OCI-LY7 (cell line): ENCODE results near the gene NMRK2. TPM values are rescaled to one million over a fixed set of nuclear protein-coding genes. Genes with fewer than 3 reads are reported as not detected.
A peak's percentile ranks its signal among the peaks of the same experiment; 100 is the strongest.

Experiments
- BruUV-seq: library from RNA; stranded (reverse); fragments of 400-500 nt; replicated peaks from 2 replicates; lab custom pipeline; 2021; lab: Mats Ljungman, UMichigan
- CTCF ChIA-PET: fragments of 300-600 bp; sonication (Branson Sonifier 250); formaldehyde crosslinking; loops from one replicate; lab custom pipeline; 2022; ENCODE audit warnings: antibody characterized with exemption; ENCODE audit not compliant: unreplicated experiment; lab: Charles Lee
- POLR2A ChIA-PET: fragments of 300-600 bp; sonication (Branson Sonifier 250); formaldehyde crosslinking; loops from one replicate; lab custom pipeline; 2022; ENCODE audit warnings: antibody characterized with exemption; lab: Charles Lee
- DNase-seq: peaks from one replicate; pipeline ENCODE4 v3.0.0-alpha.2; 2015; ENCODE audit warnings: low spot score
- H2AFZ ChIP-seq: fragments of 200-600 bp; sonication (generic), shearing (Covaris generic); 2 replicates; pipeline ENCODE4 v1.6.1; 2014; ENCODE audit warnings: mild to moderate bottlenecking, antibody characterized with exemption, low read length, moderate library complexity
- H3K27ac ChIP-seq: fragments of 200-600 bp; sonication (generic); 2 replicates; pipeline ENCODE4 v1.5.1; 2014; ENCODE audit warnings: mixed run types, low read depth, mild to moderate bottlenecking, moderate library complexity, low read length, inconsistent platforms; ENCODE audit not compliant: poor library complexity, severe bottlenecking
- H3K36me3 ChIP-seq: fragments of 200-600 bp; sonication (generic); 2 replicates; pipeline ENCODE4 v1.6.1; 2014; ENCODE audit warnings: mild to moderate bottlenecking, antibody characterized with exemption, low read length, moderate library complexity, mixed read lengths; ENCODE audit not compliant: insufficient read depth
- H3K4me1 ChIP-seq: fragments of 200-600 bp; sonication (generic); 2 replicates; pipeline ENCODE4 v1.5.1; 2014; ENCODE audit warnings: mild to moderate bottlenecking, low read length; ENCODE audit not compliant: insufficient read depth, poor library complexity, severe bottlenecking
- H3K4me2 ChIP-seq: fragments of 200-600 bp; sonication (generic); 2 replicates; pipeline ENCODE4 v1.6.1; 2014; ENCODE audit warnings: mild to moderate bottlenecking, low read length
- H3K4me3 ChIP-seq: fragments of 200-600 bp; sonication (generic); 2 replicates; pipeline ENCODE4 v1.5.1; 2014; ENCODE audit warnings: mild to moderate bottlenecking, low read depth, low read length; ENCODE audit not compliant: poor library complexity, severe bottlenecking
- H3K79me2 ChIP-seq: fragments of 200-600 bp; sonication (generic); 2 replicates; pipeline ENCODE4 v1.6.1; 2016; ENCODE audit warnings: low read depth, mild to moderate bottlenecking, low read length, moderate library complexity, mixed read lengths; ENCODE audit not compliant: insufficient read depth
- H3K9me2 ChIP-seq: fragments of 200-600 bp; sonication (generic); 2 replicates; pipeline ENCODE4 v1.6.1; 2016; ENCODE audit warnings: mild to moderate bottlenecking, low read length, mixed read lengths; ENCODE audit not compliant: insufficient read depth
- H3K9me3 ChIP-seq: fragments of 200-600 bp; sonication (generic); 2 replicates; pipeline ENCODE4 v1.6.1; 2014; ENCODE audit warnings: mild to moderate bottlenecking, mixed run types, low read length, mixed read lengths
- H4K20me1 ChIP-seq: fragments of 200-600 bp; sonication (generic); 2 replicates; pipeline ENCODE4 v1.6.1; 2014; ENCODE audit warnings: mild to moderate bottlenecking, antibody characterized with exemption, low read length, moderate library complexity, mixed read lengths; ENCODE audit not compliant: insufficient read depth
- CTCF ChIP-seq: fragments of 200-600 bp; sonication (generic); conservative IDR thresholded peaks from 2 replicates; pipeline ENCODE4 v1.5.1; 2014; ENCODE audit warnings: mild to moderate bottlenecking, antibody characterized with exemption, low read length, moderate library complexity, mixed read lengths
- EZH2phosphoT487 ChIP-seq: fragments of 200-600 bp; sonication (generic); IDR thresholded peaks from 2 replicates; pipeline ENCODE4 v1.6.1; 2018; ENCODE audit warnings: low read depth, borderline replicate concordance, mild to moderate bottlenecking, mixed run types, antibody characterized with exemption, low read length, moderate library complexity, mixed read lengths
- intact Hi-C: fragments of 100-400 bp; cut with micrococcal nuclease; formaldehyde crosslinking; loops from one replicate; pipeline ENCODE4 v1.10.0; 2022; ENCODE audit not compliant: unreplicated experiment
- total RNA-seq, 2 experiments: library from RNA; depleted of rRNA in 1 of 2; stranded (reverse); fragments of >200 nt in 1 of 2; shearing (Covaris generic) in 1 of 2; gene quantifications; 2 replicates each; pipeline ENCODE4 v1.2.3, GENCODE V29; 2014 to 2022

NMRK2 gene
- total RNA-seq, 2 experiments from 2014 or later: not detected

DNA sequence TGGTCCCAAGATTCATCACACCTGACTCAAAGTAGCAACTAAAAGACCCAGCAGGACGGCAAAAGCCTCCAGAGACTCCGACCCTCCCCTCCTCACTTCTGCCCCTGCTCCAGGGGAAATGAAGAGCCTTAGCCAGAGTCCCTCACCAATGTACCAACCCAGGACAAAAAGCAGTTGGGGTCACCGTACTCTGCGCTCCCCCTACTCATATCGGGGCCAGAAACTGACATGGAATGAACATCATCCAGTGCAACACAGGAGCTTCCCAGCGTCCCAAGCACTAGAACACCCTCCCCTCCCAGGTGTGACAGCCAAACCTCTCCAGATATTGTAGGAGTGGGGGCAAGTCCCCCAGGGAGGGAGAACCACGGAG lies 50.7 kb downstream of the NMRK2 start:
- H3K4me1 ChIP-seq: peaks cover 34% of the 10 kb centered on the region
- no peak overlapping the region for H2AFZ ChIP-seq
- no TSS peak for BruUV-seq
- TF ChIP-seq CTCF (no peak), EZH2phosphoT487 (no peak)
- H3K9me2 ChIP-seq: no peaks in the 10 kb centered on the region
- H3K27ac ChIP-seq: peak overlapping the region; percentile 87
- peaks cover 63% of the 10 kb centered on the region for H3K79me2 ChIP-seq
- CTCF ChIA-PET: no interaction called here
- DNase-seq: no peak
- H3K4me2 ChIP-seq: peak overlapping the region; percentile 80
- peak overlapping the region; percentile 93 for H3K4me3 ChIP-seq
- H3K36me3 ChIP-seq: peaks cover 66% of the 10 kb centered on the region
- intact Hi-C loops: no loop called here
- H3K9me3 ChIP-seq: no peaks in the 10 kb centered on the region
- POLR2A ChIA-PET: interaction anchor here (0.6 to 1.4 kb wide), 3 partner anchors 12 to 18 kb away, joined by 3 to 7 read pairs (median 5); partner anchors contain the start of gene DAPK3
- peaks cover 50% of the 10 kb centered on the region for H4K20me1 ChIP-seq

GRCh38 chr19:3983936-3984583 lies 51.2 kb downstream of the NMRK2 start:
- peaks cover 35% of the 10 kb centered on the region for H3K4me1 ChIP-seq
- H3K79me2 ChIP-seq: peaks cover 60% of the 10 kb centered on the region
- peaks cover 61% of the 10 kb centered on the region for H3K36me3 ChIP-seq
- no TSS peak for BruUV-seq
- H4K20me1 ChIP-seq: peaks cover 50% of the 10 kb centered on the region
- no peaks in the 10 kb centered on the region for H3K9me2 ChIP-seq
- peak overlapping the region; percentile 93 for H3K4me3 ChIP-seq
- peak; percentile 81 for DNase-seq
- intact Hi-C loops: no loop called here
- TF ChIP-seq EZH2phosphoT487: no peak
- no peak for TF ChIP-seq CTCF
- CTCF ChIA-PET: no interaction called here
- H3K9me3 ChIP-seq: no peaks in the 10 kb centered on the region
- POLR2A ChIA-PET: interaction anchor here (0.6 to 1.4 kb wide), 3 partner anchors 13 to 19 kb away, joined by 3 to 7 read pairs (median 5); partner anchors contain the start of gene DAPK3
- H3K27ac ChIP-seq: peak overlapping the region; percentile 87
- peak overlapping the region; percentile 80 for H3K4me2 ChIP-seq
- no peak overlapping the region for H2AFZ ChIP-seq

GRCh38 chr19:3984584-3984907 lies 51.7 kb downstream of the NMRK2 start:
- TF ChIP-seq EZH2phosphoT487 (no peak), CTCF (no peak)
- Histone ChIP-seq H3K27ac (peak overlapping the region; percentile 87), H3K4me3 (peak overlapping the region; percentile 93), H3K36me3 (peaks cover 56% of the 10 kb centered on the region), H3K4me2 (peak overlapping the region; percentile 80), H3K4me1 (peaks cover 39% of the 10 kb centered on the region), H3K9me2 (no peaks in the 10 kb centered on the region), H3K9me3 (no peaks in the 10 kb centered on the region), H3K79me2 (peaks cover 57% of the 10 kb centered on the region), H2AFZ (no peak overlapping the region), H4K20me1 (peaks cover 50% of the 10 kb centered on the region)
- peak; percentile 33 for DNase-seq
- BruUV-seq: no TSS peak
- ChIA-PET POLR2A (interaction anchor here (1.1 to 1.4 kb wide), 2 partner anchors 13 to 16 kb away, joined by 5 to 7 read pairs; partner anchors contain the start of gene DAPK3), CTCF (no interaction called here)
- intact Hi-C loops: no loop called here
